GM21360 (cell line): ENCODE results near the gene PLPPR4.
"Not testable (repeated sequence)": the region's sequence is repeated elsewhere in the genome, so short reads cannot be mapped to it uniquely, and the experiment has no call there.

ENCODE experiments used
- ATAC-seq: cut with Tn5 transposase; IDR thresholded peaks from one replicate; pipeline ENCODE4 v1.9.1; 2021; ENCODE audit warnings: mild to moderate bottlenecking, moderate library complexity; ENCODE audit not compliant: unreplicated experiment

The PLPPR4 gene, protein sequence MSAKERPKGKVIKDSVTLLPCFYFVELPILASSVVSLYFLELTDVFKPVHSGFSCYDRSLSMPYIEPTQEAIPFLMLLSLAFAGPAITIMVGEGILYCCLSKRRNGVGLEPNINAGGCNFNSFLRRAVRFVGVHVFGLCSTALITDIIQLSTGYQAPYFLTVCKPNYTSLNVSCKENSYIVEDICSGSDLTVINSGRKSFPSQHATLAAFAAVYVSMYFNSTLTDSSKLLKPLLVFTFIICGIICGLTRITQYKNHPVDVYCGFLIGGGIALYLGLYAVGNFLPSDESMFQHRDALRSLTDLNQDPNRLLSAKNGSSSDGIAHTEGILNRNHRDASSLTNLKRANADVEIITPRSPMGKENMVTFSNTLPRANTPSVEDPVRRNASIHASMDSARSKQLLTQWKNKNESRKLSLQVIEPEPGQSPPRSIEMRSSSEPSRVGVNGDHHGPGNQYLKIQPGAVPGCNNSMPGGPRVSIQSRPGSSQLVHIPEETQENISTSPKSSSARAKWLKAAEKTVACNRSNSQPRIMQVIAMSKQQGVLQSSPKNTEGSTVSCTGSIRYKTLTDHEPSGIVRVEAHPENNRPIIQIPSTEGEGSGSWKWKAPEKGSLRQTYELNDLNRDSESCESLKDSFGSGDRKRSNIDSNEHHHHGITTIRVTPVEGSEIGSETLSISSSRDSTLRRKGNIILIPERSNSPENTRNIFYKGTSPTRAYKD

DNA sequence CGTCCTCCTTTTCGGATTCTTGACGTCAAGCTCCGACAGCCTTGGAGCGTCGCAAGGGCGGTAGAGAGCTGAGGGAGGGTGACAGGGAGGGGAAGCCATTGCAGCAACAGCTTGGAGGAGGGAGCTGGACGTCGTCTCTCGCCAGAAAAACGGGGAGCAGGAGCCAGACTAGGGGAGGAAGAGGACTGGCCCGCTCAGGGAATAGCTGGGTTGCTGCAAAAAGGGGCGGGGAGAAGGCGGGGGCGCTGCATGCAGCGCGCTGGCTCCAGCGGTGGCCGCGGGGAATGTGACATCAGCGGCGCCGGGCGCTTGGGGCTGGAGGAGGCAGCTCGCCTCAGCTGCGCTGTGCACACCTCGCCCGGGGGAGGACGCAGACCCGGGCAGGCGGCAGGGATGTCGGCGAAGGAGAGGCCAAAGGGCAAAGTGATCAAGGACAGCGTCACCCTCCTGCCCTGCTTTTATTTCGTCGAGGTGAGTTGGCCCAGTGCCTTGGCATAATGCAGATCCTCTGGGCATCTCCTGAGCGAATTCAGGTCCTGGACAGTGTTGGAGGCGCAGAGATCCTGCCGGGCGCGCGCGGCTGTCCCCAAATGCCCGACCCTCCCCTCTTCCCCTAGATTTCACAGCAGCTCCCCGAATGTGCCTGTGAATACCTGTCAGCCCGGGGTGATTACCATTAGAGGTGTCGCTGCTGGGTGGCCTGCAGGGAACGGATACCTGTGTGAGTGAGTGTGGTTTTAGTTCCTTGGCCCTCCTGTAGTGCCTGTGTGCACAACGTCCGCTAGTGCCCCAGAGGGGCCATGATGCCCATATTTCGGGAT is at the start of gene PLPPR4:
TSS of gene PLPPR4 (plus strand) at position 292 of the 821 bp plus-strand sequence. CDS start at position 394, 102 bp downstream.
- no peak for ATAC-seq

DNA sequence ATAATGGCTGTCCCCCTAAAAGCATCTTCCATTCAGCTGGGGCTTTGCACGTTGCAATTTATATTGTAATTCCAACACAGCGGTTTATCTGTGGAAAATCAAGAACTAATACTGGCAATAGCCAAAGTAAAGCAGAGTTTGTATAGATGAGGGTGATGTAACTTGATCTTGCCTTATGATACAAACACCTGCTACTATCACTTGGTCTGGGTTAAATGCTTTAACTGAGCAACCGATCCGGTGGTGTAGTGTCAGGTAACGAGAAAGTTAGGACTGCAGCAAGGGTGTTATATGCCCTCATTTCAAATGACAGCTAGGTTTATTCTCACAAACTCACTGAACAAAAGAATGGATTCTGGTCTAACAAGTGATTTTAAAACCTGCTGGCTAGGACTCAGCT is 47.3 kb upstream of the PLPPR4 start:
- no peak for ATAC-seq

DNA sequence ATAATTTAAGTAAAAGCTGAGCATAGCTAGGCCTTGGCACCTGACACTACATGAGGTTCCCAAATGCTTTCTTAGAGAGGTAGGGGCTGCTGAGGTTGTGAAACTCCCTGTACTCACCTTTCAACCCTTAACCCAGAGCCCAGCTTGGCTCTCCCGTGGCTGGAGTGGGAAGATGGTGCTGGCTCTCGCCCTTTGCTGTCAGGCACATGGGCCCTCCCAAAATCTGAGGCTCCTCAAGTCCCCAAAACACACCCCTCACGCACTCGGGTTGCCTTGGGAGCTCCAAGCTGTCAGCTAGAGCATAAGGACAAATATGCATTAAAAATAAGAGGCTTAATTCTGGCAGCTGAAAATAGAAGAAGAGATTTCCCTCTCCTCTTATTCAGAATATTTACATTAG is 46.7 kb upstream of the PLPPR4 start:
- ATAC-seq: no peak

DNA sequence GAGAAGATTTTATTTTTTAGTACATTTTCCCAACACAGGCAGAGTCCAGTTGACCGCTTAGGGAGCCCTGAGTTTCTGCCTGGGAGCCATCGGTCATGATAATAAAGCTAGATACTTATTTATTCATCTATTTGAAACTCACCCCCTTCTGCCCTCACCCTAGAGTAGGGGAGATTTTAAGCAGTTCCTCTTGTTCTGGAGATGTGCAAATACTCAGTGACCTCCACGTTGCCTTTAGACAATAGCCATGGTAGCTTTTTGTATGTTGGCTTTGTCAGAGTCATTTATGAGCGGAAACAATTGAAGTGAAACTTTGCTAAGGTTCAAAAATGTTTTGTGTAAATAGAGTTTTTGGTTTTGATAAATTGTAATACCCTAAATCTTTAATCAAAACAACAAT is 45.7 kb upstream of the PLPPR4 start:
- peak; percentile 23 for ATAC-seq

DNA sequence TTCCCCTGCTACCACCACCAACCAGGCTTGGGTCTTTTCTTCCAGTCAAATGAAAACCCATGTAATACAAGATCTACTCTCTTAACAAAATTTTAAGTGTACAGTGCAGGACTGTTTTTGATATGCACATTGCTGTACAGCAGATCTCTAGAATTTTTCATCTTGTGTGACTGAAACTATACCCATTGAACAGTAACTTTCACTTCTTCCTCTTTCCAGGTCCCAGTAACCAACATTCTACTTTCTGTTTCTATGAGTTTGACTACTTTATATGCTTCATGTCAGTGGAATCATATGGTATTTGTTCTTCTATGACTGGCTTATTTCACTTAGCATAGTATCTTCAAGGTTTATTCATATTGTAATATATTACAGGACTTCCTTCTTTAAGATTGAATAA is 45.3 kb upstream of the PLPPR4 start:
- ATAC-seq: peak; percentile 99

DNA sequence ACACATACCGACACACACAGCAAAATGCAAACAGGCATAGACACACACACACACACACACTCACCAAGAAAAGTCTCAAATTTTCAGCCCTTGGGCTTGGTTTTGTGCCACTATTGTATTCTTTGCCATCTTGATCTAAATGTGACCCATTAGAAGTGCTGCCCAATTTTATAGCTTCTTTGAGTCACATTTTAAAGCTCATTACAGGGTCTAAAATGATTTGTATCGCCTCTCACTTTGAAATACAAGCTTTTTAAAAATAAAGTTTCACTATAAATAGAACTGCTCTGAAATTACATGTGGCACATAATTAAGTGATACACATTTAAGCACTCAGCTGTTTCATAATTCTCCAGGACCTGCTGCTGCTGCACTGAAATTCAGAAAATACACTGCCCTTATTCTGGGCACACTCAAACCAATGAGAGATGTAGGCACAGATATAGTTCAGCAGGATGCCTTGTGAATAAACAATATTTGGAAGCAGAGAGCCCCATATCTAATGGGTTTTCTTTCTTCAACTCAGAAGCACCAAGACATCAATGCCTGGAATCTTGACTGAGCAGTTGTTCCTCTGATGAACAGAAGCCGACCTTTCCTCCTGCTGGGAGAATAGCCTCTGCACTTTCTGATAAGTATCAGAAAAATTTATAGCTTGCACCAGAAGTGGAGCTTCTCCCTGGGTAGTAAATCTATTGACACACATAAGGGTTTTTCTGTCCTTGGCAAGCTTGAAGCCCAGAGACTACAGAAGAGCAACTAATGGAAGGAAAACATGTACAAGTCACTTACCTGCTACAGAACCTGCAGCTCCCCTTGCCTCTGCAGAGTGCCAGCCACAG is 37.0 kb upstream of the PLPPR4 start:
- ATAC-seq: no peak

DNA sequence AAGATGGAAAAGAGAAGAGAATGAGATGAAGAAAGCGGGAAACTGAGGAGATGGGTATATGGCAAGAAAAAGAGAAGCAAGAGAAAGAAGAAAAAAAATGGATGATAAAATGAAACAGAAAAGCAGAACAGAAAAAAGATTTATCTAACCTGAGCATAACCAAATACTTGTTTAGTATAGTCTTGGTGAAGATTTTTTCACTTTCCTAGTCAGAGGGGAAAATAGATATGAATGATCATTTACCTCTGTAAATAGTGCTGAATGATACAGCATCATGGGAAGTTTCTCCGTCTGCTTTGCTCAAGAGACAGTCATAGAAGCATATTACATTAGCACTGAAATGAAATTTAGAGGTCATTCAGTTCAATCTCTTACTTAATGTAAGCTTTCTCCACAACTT is 36.1 kb upstream of the PLPPR4 start:
- peak; percentile 81 for ATAC-seq

DNA sequence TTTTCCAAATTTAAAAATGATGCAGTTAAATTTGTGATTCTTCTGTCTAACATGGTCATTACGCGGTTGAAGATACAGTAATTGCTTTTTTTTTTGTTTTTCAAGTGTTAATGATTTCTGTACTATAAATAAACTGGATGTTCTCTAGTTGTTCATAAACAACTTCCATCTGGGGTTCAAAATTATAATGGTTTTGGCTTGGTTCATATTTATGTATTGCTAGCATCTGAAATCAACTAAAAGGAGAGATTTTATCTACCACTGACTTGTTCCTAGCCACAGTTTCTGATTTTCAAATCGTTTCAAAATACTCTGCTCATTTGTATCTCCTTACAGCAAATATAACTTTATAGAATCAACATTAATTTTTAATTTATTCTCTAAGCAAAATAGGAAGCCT is 35.2 kb upstream of the PLPPR4 start:
- ATAC-seq: no peak

DNA sequence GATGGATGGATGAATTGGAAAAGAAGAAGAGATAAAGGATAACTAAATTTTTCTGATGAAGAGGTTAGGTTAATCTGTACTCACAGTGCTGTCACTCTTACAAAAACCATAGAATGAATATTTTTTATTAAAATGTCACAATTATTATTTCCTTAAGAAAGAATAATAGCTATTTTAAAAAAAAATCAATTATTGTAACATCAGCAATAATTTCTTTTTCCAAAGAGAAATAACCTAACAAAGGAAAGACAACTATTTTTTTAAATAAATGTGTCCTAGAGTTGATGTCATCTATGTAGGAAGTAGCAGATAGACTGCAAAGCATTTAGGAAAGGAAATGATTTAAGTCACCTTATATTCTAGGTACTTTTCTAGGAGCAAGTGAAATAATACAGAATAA is 33.6 kb upstream of the PLPPR4 start:
- no peak for ATAC-seq

DNA sequence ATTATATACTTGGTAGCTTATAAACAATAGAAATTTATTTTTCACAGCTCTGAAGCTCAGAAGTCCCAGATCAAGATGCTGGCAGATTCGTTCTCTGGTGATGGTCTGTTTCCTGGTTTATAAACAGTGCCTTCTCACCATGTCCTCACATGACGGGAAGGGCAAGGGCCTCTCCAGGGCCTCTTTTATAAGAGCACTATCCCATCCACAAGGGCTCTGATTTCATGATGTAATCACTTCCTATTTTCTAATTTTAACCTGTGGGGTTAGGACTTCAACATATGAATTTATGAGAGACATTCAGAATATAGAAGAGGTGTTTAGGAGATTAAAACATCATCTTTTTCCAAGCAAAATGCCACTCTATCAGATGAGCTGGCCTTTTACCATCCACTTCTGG is 32.1 kb upstream of the PLPPR4 start:
- ATAC-seq: no peak

DNA sequence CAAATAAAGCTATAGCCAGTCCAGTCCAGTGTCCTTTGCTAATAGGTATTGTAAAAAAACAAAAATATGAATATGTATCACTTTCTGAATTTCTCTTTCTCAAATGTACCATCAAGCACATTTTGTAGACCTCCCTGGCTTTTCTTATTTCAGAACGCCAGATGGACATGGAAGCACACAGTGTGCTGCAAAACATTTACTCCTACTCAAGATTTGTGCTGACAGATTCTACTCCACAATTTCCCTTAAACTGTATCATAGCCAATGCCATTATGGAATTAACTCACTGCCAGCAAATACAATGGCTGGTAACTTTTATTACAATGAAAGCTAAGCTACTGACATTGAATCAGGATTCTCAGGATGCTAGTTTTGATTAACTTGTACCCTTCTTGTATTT is 30.8 kb upstream of the PLPPR4 start:
- ATAC-seq: no peak

DNA sequence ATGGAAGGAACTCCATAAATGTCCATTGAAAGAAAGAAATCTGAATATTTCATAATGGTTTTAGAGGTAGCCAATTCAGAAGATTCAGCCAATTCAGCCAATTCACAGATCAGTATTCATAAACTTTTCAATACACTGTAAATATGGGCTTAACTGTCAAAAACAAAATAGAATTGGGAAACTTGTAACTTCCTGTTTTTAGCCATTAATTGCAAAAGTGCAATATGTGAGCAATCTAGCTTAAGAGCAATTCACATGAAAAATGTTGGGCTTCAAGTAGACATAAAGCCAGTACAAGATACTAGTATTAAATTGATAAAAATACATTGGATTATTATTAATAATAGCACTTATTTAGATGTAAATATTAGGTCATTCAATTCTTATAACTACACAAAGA is 27.5 kb upstream of the PLPPR4 start:
- no peak for ATAC-seq

DNA sequence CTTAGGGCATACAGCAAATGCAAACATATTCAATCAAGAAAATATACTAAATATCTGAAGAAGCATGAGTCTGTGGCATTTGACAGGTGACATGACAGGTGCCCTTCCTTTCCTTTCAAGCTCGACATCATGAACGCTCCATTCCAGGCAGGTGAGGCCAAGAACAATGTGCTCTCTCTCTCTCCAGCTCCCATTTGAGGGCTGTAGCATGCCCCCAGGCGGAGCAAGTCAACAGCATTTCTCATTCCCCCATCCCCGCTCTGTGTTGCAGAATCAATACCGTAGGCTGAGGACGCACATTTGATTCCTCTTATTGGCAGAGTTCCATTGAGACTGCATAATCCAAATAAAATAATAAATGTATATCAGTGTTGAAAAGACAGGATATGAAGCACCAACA is 24.6 kb upstream of the PLPPR4 start:
- no peak for ATAC-seq

DNA sequence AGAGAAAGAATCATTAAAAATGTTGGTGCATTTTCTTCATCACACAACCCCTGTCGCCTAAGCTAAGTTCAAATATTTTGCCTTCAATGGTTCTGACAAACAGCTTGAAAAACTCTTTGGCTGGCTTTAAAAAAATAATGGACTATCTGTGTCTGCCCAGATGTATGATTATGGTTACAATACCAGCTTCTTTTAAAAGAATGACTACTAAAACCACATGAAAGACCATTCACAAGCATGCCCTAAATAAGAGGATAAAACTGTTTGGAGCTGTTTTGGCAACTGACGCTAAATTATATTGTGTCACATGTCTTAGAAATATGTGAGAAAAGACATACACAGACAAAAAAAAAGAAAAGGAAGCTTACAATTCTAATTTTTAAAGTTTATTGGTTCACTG is 23.7 kb upstream of the PLPPR4 start:
- ATAC-seq: no peak

DNA sequence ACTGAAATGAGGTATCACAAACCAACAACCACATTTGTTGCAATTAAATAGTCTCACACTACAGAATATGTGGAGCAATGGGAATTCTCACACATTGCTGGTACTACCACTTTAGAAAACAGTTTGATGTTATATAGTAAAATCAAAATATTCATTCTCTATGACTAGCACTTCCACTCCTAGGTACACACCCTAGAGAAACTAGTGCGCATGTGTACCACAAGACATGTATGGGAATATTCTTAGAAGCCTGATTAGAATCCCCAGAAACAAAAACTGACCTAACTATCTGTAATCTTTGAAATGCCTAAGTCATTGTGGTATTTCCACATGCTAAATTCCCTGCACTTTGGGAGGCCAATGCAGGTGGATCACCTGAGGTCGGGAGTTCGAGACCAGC is 18.1 kb upstream of the PLPPR4 start:
- ATAC-seq: no peak

DNA sequence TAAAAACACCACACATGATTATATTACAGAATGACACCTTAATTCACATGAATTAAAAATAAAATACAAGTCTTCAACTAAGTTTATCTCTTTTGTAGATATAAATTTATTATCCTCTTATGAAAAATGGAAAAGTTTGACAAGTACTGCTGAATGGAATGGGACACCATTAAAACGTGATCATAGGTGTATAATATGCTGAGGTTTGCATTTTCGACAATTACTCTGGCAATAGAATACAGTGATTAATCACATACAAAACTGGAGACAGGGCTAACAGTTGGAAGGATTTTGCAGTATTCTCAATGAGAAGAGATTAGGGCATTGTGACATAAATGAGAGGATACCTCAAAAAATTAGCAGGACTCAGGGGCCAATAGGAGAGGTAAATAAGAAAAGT is 17.1 kb upstream of the PLPPR4 start:
- ATAC-seq: no peak

DNA sequence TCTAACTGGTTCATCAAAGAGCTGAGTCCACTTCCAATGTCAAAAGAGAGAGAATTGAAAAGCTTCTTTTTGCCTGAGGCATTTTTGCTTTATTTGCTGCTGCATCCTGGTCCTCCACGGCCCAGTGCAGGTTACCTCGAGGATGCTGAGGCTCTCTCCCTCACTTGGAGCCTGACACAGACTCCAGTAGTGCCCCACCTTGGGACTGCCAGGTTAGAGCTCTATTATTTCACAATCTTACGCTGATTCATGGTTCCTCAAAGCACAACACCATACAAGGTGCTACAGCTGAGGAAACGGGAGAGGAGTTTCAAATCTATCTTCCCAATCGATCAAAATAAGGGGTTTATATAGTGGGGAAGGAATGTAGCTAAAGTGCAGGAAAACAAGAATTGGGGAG is 13.6 kb upstream of the PLPPR4 start:
- ATAC-seq: no peak

DNA sequence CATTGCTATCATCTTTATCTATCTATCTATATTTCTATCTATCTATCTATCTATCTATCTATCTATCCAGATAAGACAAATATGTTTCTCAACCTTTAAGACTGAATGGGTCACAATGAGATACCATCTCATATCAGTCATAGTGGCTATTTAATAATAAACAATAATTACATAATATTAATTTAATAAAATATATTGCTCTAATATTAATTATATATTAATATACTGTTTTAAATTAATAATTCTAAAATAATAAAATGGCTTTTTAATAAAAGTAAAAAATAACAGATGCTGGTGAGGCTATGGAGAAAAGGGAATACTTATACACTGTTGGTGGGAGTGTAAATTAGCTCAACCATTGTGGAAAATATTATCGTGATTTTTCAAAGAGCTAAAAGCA is 13.0 kb upstream of the PLPPR4 start:
- no peak for ATAC-seq

DNA sequence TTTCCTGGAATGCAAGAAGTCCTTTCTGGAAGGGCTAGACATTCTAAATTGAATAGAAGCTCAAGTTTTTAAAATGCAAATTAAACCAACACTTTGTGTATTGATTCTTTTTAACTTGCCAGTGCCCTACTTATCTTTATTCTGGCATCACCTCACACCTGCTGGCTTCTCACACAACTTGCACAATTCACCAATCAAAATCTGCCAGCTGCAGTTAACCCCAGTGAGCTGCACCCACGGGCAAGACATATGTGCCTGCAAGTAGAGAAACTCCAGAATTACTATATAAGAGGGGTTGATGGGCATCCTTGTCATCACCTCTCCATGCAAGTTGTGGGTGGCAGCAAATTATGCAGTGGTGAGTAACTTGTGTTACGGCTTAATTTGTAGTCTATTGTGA is 11.7 kb upstream of the PLPPR4 start:
- no peak for ATAC-seq

DNA sequence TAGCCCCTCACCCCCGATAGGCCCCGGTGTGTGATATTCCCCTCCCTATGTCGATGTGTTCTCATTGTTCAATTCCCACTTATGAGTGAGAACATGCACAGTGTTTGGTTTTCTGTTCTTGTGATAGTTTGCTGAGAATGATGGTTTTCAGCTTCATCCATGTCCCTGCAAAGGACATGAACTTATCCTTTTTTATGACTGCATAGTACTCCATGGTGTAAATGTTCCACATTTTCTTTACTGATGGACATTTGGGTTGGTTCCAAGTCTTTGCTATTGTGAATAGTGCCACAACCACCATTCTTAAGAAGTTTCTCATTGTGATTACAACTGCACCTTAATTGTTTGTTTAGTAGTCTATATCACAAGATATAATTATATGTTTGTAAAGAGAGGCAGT is 3.9 kb upstream of the PLPPR4 start:
- not testable (repeated sequence) for ATAC-seq

DNA sequence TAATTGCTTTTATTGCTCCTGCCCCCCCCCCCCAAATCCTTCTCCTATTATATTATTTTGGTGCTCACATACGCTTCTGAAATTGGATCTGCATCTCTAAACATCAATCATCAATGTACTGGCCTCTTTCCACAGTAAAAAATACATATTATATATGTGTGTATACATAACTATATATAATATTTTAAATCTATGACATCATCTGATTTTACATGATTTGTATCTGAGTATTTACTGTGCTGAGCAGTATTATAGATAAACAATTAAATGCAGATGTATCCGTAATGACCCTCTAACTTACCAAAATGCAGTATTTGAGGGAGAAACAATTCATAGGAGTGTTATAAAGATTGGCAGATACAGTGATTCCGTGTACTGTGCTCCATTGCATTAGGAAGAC is 832 bp downstream of the PLPPR4 start:
- ATAC-seq: no peak
